NB4 (cell line): ENCODE data around the gene STK10.

Experiments
- CTCF ChIP-seq: IDR thresholded peaks from one replicate; pipeline ENCODE4 v1.5.1; 2012; ENCODE audit warnings: low read depth, low read length
- MAX ChIP-seq: IDR thresholded peaks from 2 replicates; pipeline ENCODE4 v1.6.1; 2011; ENCODE audit warnings: low read depth, low read length

- no peak for TF ChIP-seq CTCF
- TF ChIP-seq MAX, result no peak
Measured at GRCh38 chr5:172107571-172107970, 80.5 kb downstream of the STK10 start.
